Measurements from ENCODE around the gene TMED10. TPM values are rescaled to one million over a fixed set of nuclear protein-coding genes. Genes with fewer than 3 reads are reported as not detected.

The TMED10 gene
- total and polyA plus RNA-seq, 8 donors: 26.6 to 292 (median 97.4) TPM

GRCh38 chr14:75215520-75215919 is 39.1 kb upstream of the TMED10 start:
- H3K27ac ChIP-seq: no peak overlapping the region
- TF ChIP-seq POLR2A (IDR thresholded peaks at IDR 0.05): no peak
- TF ChIP-seq POLR2AphosphoS5 (IDR thresholded peaks at IDR 0.05): no peak
- TF ChIP-seq EP300 (IDR thresholded peaks at IDR 0.05): no peak
- TF ChIP-seq CTCF (IDR thresholded peaks at IDR 0.05): no peak
- 91 to 93% (median 92%) methylated on average over 6 of the region's 6 CpGs for WGBS, 5 donors
- DNase-seq: no peak
- no peaks in the 10 kb centered on the region for H3K9me3 ChIP-seq
- H3K36me3 ChIP-seq: no peaks in the 10 kb centered on the region
- no peak overlapping the region for H3K4me3 ChIP-seq
- H3K27me3 ChIP-seq: no peaks in the 10 kb centered on the region
- intact Hi-C loops (cut with DNase I; ENCODE audit: low total_unique reads): no loop called here
- H3K4me1 ChIP-seq: no peaks in the 10 kb centered on the region

GRCh38 chr14:75214558-75214957 is 38.1 kb upstream of the TMED10 start:
- H3K27me3 ChIP-seq: no peaks in the 10 kb centered on the region
- no peaks in the 10 kb centered on the region for H3K36me3 ChIP-seq
- no peaks in the 10 kb centered on the region for H3K4me1 ChIP-seq
- TF ChIP-seq POLR2AphosphoS5 (IDR thresholded peaks at IDR 0.05): no peak
- TF ChIP-seq EP300 (IDR thresholded peaks at IDR 0.05): no peak
- no peak for TF ChIP-seq CTCF (IDR thresholded peaks at IDR 0.05)
- no peak for TF ChIP-seq POLR2A (IDR thresholded peaks at IDR 0.05)
- no peak for DNase-seq
- WGBS, 5 donors: 88 to 94% (median 92%) methylated on average over 5 of the region's 5 CpGs
- intact Hi-C loops (cut with DNase I; ENCODE audit: low total_unique reads): no loop called here
- no peak overlapping the region for H3K4me3 ChIP-seq
- H3K9me3 ChIP-seq: no peaks in the 10 kb centered on the region
- no peak overlapping the region for H3K27ac ChIP-seq

GRCh38 chr14:75213172-75213571 is 36.8 kb upstream of the TMED10 start:
- TF ChIP-seq POLR2AphosphoS5 (IDR thresholded peaks at IDR 0.05) (no peak), CTCF (IDR thresholded peaks at IDR 0.05) (no peak), EP300 (IDR thresholded peaks at IDR 0.05) (no peak), POLR2A (IDR thresholded peaks at IDR 0.05) (no peak)
- H3K4me3 ChIP-seq: no peak overlapping the region

GRCh38 chr14:75208843-75209242 is 32.4 kb upstream of the TMED10 start:
- Histone ChIP-seq H3K4me1 (peaks cover 0 to 20% (median 2%) of the 10 kb centered on the region in 4 donors), H3K27me3 (no peaks in the 10 kb centered on the region), H3K36me3 (no peaks in the 10 kb centered on the region), H3K27ac (no peak overlapping the region), H3K4me3 (no peak overlapping the region), H3K9me3 (no peaks in the 10 kb centered on the region)
- DNase-seq: peak in 1 of 2 donors; percentile 59
- TF ChIP-seq POLR2AphosphoS5 (IDR thresholded peaks at IDR 0.05): no peak
- TF ChIP-seq EP300 (IDR thresholded peaks at IDR 0.05): no peak
- no peak for TF ChIP-seq POLR2A (IDR thresholded peaks at IDR 0.05)
- TF ChIP-seq CTCF (IDR thresholded peaks at IDR 0.05): no peak
- intact Hi-C loops (cut with DNase I; ENCODE audit: low total_unique reads): no loop called here
- 71 to 77% (median 73%) methylated on average over 6 of the region's 6 CpGs for WGBS, 5 donors

More at GRCh38 chr14:75213172-75213571, 36.8 kb upstream of the TMED10 start:
- no peak overlapping the region for H3K27ac ChIP-seq
- WGBS, 5 donors: 58 to 78% (median 65%) methylated on average over 4 of the region's 4 CpGs
- no peaks in the 10 kb centered on the region for H3K9me3 ChIP-seq
- no peaks in the 10 kb centered on the region for H3K36me3 ChIP-seq
- H3K27me3 ChIP-seq: no peaks in the 10 kb centered on the region
- DNase-seq: no peak
- H3K4me1 ChIP-seq: no peaks in the 10 kb centered on the region
- intact Hi-C loops (cut with DNase I; ENCODE audit: low total_unique reads): no loop called here
